ENCODE results near the gene JOSD2.

The JOSD2 gene, protein sequence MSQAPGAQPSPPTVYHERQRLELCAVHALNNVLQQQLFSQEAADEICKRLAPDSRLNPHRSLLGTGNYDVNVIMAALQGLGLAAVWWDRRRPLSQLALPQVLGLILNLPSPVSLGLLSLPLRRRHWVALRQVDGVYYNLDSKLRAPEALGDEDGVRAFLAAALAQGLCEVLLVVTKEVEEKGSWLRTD

DNA sequence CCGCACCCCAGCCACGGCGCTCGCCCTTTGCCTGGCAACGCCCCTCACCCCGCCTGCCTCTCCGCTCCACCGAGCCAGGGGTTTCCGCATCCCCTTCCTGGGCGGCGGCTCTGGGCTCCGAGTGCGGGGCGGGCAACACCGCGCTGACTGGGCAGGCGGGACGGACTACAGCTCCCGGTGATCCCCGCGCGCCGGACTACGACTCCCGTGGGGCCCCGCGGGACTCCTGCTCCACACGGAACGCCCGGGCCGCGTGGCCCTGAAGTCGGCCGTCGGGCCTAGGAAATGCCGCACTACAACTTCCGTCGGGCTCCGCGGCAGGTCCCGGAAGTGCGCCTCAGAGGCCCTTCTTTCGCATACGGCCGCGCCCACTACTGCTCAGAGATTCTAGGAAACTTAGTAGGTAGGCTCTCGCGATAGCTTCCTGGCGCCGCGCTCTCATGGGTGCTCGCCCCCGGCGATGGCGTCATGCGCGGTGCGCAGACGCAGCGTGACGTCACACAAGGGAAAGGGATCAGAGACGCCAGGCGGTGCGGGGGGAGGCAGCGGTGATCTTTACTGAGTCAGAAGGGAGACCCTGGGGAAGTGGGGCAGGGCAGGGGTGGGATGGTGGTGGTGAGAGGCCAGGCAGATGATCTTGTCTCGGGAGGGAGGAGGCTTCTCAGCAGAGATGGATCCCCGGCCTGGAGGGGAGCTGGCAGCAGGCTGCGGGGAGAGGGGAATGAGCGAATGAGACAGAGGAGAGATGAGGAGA lies at the start of gene JOSD2:
Gene JOSD2 (minus strand): TSS at position 123 of the 754 bp plus-strand sequence. CDS start 760 bp downstream, outside the sequence.
- Histone ChIP-seq H3K27me3 (ENCODE audit: insufficient read depth, low read length) (no peaks in the 10 kb centered on the region), H3K4me1 (ENCODE audit: insufficient read depth, low read length) (peaks cover 68% of the 10 kb centered on the region), H3K9me3 (ENCODE audit: low read length) (no peaks in the 10 kb centered on the region), H3K36me3 (ENCODE audit: insufficient read depth, low read length) (peaks cover 4% of the 10 kb centered on the region), H2AFZ (ENCODE audit: low read depth, low read length) (peak within 1 kb of the TSS; percentile 49), H3K4me3 (ENCODE audit: low read length) (peak within 1 kb of the TSS; percentile 77)

DNA sequence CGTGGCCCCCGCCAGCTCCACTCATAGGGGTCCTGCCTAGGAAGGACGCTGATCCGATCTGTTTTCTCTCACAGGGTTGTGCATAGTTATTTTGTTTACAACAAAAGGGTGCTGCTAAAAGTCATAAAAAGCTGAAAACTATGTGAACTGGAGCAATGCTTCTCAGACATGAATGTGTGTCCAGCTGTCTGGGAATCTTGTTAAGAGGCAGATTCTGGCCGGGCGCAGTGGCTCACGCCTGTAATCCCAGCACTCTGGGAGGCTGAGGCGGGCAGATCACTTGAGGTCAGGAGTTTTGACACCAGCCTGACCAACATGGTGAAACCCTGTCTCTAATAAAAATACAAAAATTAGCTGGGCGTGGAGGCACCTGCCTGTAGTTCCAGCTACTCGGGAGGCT lies 48.6 kb upstream of the JOSD2 start:
- no peaks in the 10 kb centered on the region for H3K27me3 ChIP-seq (ENCODE audit: insufficient read depth, low read length)
- no peak overlapping the region for H3K4me3 ChIP-seq (ENCODE audit: low read length)
- H3K9me3 ChIP-seq (ENCODE audit: low read length), result no peaks in the 10 kb centered on the region
- H3K4me1 ChIP-seq (ENCODE audit: insufficient read depth, low read length), result peaks cover 35% of the 10 kb centered on the region
- no peak overlapping the region for H2AFZ ChIP-seq (ENCODE audit: low read depth, low read length)
- peaks cover 26% of the 10 kb centered on the region for H3K36me3 ChIP-seq (ENCODE audit: insufficient read depth, low read length)

DNA sequence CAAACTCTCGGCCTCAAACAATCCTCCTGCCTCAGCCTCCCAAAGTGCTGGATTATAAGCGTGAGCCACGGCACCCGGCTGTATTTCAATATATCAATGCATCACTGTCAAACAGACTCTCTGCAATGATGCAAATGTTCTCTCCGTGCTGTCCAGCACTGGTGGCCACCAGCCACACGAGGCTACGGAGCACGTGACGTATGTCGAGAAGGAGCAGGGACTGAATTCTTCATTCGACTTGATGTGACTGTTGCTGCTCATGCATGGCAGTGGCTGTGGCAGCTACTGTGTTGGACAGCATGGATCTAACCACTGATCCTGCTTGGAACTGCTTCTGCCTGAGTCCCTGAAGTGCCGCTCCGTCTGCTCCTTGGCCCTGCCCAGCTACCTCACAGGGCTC lies 47.5 kb upstream of the JOSD2 start:
- Histone ChIP-seq H2AFZ (ENCODE audit: low read depth, low read length) (no peak overlapping the region), H3K27me3 (ENCODE audit: insufficient read depth, low read length) (no peaks in the 10 kb centered on the region), H3K36me3 (ENCODE audit: insufficient read depth, low read length) (peaks cover 19% of the 10 kb centered on the region), H3K4me1 (ENCODE audit: insufficient read depth, low read length) (peaks cover 24% of the 10 kb centered on the region), H3K9me3 (ENCODE audit: low read length) (no peaks in the 10 kb centered on the region), H3K4me3 (ENCODE audit: low read length) (no peak overlapping the region)

DNA sequence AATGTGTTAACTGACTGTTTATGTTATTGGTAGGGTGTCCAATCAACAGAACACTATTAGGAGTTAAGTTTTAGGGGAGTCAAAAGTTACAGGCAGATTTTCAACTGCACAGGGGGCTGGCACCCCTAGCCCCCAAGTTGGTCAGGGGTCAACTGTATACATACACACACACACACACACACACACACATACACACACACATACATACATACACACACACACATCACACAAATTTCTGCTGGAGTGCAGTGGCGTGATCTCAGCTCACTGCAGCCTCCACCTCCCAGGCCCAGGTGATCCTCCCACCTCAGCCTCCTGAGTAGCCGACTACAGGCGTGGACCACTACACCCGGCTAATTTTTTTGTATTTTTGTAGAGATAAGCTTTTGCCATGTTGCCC lies 47.0 kb upstream of the JOSD2 start:
- Histone ChIP-seq H3K9me3 (ENCODE audit: low read length) (no peaks in the 10 kb centered on the region), H2AFZ (ENCODE audit: low read depth, low read length) (no peak overlapping the region), H3K4me3 (ENCODE audit: low read length) (no peak overlapping the region), H3K27me3 (ENCODE audit: insufficient read depth, low read length) (no peaks in the 10 kb centered on the region), H3K4me1 (ENCODE audit: insufficient read depth, low read length) (peaks cover 20% of the 10 kb centered on the region), H3K36me3 (ENCODE audit: insufficient read depth, low read length) (peaks cover 16% of the 10 kb centered on the region)

DNA sequence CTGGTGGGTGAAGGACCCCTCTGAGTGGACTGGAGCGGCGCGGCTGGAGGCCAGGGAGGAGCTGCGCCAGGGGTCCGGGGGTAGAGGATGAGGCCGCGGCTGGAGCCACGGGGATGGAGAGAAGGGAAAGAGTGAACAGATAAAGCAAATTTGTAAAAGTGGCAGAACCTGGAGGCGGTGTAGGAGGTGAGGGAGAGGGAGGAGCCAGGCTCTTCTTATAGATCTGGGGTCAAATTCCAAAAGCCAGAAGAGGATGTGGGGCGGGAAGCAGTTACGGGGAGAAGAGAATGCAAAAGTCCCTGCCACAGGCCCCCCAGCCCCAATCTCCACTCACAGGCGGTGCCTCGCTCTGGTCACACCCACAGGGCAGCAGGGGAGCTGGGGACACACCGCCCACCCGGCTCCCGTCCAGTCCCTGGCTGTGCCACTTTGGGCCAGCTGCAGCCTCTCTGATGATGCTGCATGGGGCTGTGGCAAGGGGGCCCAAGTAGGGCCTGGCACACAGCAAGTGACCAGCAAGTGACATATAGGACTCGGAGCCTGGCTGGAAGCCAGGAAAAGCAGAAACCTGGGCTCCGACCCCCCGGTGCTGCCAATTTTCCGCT lies 46.1 kb upstream of the JOSD2 start:
- H3K4me3 ChIP-seq (ENCODE audit: low read length), result no peak overlapping the region
- H3K36me3 ChIP-seq (ENCODE audit: insufficient read depth, low read length), result peaks cover 13% of the 10 kb centered on the region
- no peaks in the 10 kb centered on the region for H3K9me3 ChIP-seq (ENCODE audit: low read length)
- H2AFZ ChIP-seq (ENCODE audit: low read depth, low read length), result no peak overlapping the region
- peaks cover 19% of the 10 kb centered on the region for H3K4me1 ChIP-seq (ENCODE audit: insufficient read depth, low read length)
- no peaks in the 10 kb centered on the region for H3K27me3 ChIP-seq (ENCODE audit: insufficient read depth, low read length)

DNA sequence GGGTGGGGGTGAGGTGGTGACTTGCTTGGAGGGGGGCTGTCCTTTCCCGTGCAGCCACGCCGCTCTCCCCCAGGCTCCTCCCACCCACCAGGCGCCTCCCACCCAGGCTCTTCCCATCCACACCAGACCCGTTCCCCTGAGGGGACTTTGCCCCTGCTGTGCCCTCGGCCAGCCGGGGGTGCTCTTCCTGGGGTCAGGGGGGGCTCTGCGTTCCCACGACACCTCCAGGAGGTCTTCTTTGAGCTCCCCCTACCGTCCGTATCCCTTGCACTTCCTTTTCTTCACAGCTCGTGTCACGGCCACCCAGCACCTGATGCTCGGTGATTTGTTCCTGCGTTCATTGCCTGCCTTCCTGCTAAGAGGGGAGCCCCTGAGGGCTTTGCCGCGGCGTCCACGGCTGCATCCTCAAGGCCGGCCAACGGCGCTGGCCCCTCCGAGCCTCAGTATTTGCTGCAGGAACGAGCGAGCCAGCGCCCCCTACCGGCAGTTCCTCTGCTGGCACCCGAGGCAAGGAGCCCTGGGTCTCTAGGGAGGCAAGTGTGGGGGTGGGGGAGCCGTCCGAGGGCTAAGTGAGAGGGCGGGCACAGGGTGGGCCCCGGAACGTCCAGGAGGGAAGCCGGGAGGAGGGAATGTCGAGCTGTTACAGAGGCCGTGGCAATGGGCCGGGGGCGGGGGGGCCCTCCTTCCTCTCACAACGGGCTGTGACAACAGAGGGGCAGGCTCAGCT lies 45.5 kb upstream of the JOSD2 start:
- H3K4me1 ChIP-seq (ENCODE audit: insufficient read depth, low read length), result peaks cover 25% of the 10 kb centered on the region
- no peak overlapping the region for H2AFZ ChIP-seq (ENCODE audit: low read depth, low read length)
- peaks cover 10% of the 10 kb centered on the region for H3K36me3 ChIP-seq (ENCODE audit: insufficient read depth, low read length)
- H3K27me3 ChIP-seq (ENCODE audit: insufficient read depth, low read length), result no peaks in the 10 kb centered on the region
- H3K9me3 ChIP-seq (ENCODE audit: low read length), result no peaks in the 10 kb centered on the region
- H3K4me3 ChIP-seq (ENCODE audit: low read length), result no peak overlapping the region

DNA sequence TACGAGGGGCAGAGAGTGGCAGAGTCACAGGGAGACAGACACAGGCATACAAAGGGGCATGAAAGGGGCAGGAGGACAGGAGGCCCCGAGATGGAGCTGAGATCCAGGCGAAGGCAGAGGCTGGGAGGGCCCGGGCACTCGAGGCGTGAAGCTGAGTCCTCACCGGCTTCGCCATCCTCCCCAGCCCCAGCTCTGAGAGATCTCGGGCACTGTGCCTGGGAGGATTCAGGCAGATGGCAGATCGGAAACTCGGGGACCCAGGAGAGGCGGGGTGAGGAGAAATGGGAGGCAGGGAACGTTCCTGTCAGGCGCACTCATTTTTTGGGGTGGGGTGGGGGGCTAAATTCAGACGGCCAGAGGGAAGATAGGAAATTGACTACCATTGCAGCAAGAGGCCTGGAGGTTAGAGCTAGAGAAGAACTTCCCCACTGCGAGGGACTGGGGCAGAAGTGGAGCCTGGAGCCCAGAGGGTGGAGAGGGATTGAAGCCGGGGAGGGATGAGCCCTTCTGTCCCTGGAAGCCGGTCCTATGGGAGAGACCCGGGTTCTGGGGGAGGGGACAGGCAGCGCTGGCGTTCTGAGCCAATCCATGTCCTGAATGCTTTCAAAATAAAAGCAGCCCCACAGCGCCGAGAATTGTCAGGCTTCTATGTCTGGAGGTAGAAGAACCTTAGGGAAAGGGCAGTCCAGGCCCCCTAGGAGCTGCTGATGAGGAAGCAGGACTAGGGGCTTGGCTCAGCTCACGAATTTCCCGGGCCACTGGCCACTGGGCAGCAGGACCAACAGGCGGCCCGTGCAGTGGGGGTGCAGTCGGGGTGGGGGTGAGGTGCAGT lies 44.7 kb upstream of the JOSD2 start:
- H3K36me3 ChIP-seq (ENCODE audit: insufficient read depth, low read length), result peaks cover 10% of the 10 kb centered on the region
- H3K27me3 ChIP-seq (ENCODE audit: insufficient read depth, low read length), result no peaks in the 10 kb centered on the region
- peaks cover 31% of the 10 kb centered on the region for H3K4me1 ChIP-seq (ENCODE audit: insufficient read depth, low read length)
- no peak overlapping the region for H3K4me3 ChIP-seq (ENCODE audit: low read length)
- H3K9me3 ChIP-seq (ENCODE audit: low read length), result no peaks in the 10 kb centered on the region
- no peak overlapping the region for H2AFZ ChIP-seq (ENCODE audit: low read depth, low read length)

DNA sequence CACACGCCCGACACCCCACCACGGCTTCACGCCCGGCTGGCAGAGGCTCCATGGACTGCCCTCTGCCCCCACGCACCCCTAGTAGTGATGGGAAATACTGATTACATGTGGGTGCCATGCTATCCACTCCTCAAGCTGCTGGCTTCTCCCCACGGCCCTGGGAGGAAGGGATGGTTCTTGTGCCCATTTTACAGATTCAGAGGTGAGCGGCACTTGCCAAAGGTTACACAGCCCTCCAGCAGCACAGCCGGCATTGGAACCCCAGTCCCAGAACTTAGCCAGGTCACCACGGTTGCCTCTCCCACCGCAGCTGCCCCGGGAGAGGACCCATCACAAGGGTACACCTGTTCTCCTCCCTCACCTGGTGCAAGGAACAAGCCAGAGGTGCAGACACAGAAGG lies 44.0 kb upstream of the JOSD2 start:
- H3K4me1 ChIP-seq (ENCODE audit: insufficient read depth, low read length), result peaks cover 37% of the 10 kb centered on the region
- H3K9me3 ChIP-seq (ENCODE audit: low read length), result no peaks in the 10 kb centered on the region
- no peaks in the 10 kb centered on the region for H3K27me3 ChIP-seq (ENCODE audit: insufficient read depth, low read length)
- peaks cover 6% of the 10 kb centered on the region for H3K36me3 ChIP-seq (ENCODE audit: insufficient read depth, low read length)
- no peak overlapping the region for H2AFZ ChIP-seq (ENCODE audit: low read depth, low read length)
- no peak overlapping the region for H3K4me3 ChIP-seq (ENCODE audit: low read length)

DNA sequence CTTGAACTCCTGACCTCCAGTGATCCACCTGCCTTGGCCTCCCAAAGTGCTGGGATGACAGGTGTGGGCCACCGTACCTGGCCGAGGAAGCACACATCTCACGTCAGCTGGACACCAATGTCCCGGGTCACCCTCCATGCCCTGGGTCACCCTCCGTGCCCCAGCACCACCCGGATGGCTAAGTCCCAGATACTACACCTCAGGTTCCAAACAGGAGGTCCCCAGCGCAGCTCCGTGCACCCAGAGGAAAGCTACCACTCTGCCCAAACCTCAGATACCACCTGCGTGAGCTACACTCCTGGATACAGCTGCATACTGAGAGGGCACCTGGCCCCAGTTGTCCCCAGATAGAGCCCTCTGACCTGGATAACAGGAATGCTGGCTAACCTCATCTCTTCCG lies 43.2 kb upstream of the JOSD2 start:
- peaks cover 6% of the 10 kb centered on the region for H3K36me3 ChIP-seq (ENCODE audit: insufficient read depth, low read length)
- no peak overlapping the region for H2AFZ ChIP-seq (ENCODE audit: low read depth, low read length)
- no peaks in the 10 kb centered on the region for H3K9me3 ChIP-seq (ENCODE audit: low read length)
- H3K4me1 ChIP-seq (ENCODE audit: insufficient read depth, low read length), result peaks cover 39% of the 10 kb centered on the region
- no peaks in the 10 kb centered on the region for H3K27me3 ChIP-seq (ENCODE audit: insufficient read depth, low read length)
- no peak overlapping the region for H3K4me3 ChIP-seq (ENCODE audit: low read length)

DNA sequence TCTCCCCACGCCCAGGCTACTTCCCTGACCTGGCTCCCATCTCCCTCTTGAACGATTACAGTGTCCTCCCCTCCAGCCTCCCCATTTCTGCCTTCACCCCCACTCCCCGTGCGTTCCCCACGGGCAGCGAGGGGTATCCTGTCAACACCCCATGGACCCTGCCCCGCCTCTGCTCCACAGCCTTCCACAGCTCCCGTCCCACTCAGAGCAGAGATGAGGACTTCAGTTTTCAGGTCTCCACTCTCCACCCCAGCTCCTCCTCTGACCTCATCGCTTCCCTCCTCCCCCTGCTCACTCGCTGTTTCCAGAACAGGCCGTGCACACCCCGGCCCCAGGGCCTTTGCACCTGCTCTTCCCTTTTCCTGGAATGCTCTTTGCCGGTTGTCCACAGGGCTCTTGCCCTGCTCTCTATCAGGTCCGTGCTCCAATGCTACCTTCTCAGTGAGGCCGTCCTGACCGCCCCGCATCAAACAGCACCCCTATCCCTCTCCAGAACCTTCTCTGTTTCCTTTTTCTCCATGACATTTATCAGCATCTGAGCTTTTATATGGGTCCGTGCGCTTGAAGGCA lies 42.2 kb upstream of the JOSD2 start:
- H3K4me3 ChIP-seq (ENCODE audit: low read length), result no peak overlapping the region
- no peaks in the 10 kb centered on the region for H3K9me3 ChIP-seq (ENCODE audit: low read length)
- H2AFZ ChIP-seq (ENCODE audit: low read depth, low read length), result no peak overlapping the region
- no peaks in the 10 kb centered on the region for H3K27me3 ChIP-seq (ENCODE audit: insufficient read depth, low read length)
- peaks cover 39% of the 10 kb centered on the region for H3K4me1 ChIP-seq (ENCODE audit: insufficient read depth, low read length)
- peaks cover 4% of the 10 kb centered on the region for H3K36me3 ChIP-seq (ENCODE audit: insufficient read depth, low read length)

DNA sequence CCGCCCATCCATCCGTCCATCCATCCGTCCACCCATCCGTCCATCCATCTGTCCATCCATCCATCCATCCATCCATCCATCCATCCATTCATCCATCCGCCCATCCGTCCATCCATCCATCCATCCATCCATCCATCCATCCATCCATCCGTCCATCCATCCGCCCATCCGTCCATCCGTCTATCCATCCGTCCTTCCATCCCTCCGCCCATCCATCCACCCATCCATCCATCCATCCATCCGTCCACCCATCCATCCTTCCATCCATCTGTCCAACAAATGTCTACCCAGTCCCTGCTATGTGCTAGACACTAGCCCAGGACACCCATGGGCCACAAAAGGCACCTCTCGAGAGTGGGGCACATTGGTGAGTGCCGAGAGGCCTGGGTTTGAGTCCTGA lies 41.5 kb upstream of the JOSD2 start:
- Histone ChIP-seq H3K4me3 (ENCODE audit: low read length) (no peak overlapping the region), H3K36me3 (ENCODE audit: insufficient read depth, low read length) (peaks cover 10% of the 10 kb centered on the region), H2AFZ (ENCODE audit: low read depth, low read length) (no peak overlapping the region), H3K4me1 (ENCODE audit: insufficient read depth, low read length) (peaks cover 39% of the 10 kb centered on the region), H3K27me3 (ENCODE audit: insufficient read depth, low read length) (no peaks in the 10 kb centered on the region), H3K9me3 (ENCODE audit: low read length) (no peaks in the 10 kb centered on the region)

DNA sequence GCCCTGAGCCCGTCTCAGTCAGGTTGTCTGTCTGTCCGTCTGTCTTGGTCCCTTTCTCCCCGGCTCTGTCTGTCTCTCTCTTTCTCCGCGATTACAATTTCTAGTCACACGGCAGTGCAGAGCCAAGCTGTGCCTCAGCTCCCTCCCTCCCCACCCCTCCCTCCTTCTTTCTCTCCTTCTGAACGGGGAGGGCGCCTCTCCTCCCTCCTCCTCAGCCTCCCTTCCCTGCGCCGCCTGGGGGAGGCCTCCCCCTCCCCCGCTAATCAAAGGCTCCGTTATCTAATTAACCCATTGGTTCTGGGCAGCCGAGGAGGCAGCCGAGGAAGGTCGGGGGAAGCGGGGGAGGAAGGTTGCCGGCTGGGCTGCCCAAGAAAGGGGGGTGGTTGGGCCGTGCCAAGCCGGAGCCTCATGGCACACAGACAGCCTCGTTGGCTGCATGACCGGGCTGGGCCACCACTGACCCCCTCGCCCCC lies 40.8 kb upstream of the JOSD2 start:
- peaks cover 32% of the 10 kb centered on the region for H3K4me1 ChIP-seq (ENCODE audit: insufficient read depth, low read length)
- H3K9me3 ChIP-seq (ENCODE audit: low read length), result no peaks in the 10 kb centered on the region
- H2AFZ ChIP-seq (ENCODE audit: low read depth, low read length), result no peak overlapping the region
- peaks cover 18% of the 10 kb centered on the region for H3K36me3 ChIP-seq (ENCODE audit: insufficient read depth, low read length)
- H3K27me3 ChIP-seq (ENCODE audit: insufficient read depth, low read length), result no peaks in the 10 kb centered on the region
- H3K4me3 ChIP-seq (ENCODE audit: low read length), result peak overlapping the region; percentile 43

All from neuron (in vitro differentiated cells).